HG02973 (cell line): Measurements from ENCODE around the gene PTPN9.
"Not testable (repeated sequence)": the region's sequence is repeated elsewhere in the genome, so short reads cannot be mapped to it uniquely, and the experiment has no call there.

Source experiments
- ATAC-seq: cut with Tn5 transposase; IDR thresholded peaks from one replicate; pipeline ENCODE4 v1.9.1; 2021; ENCODE audit warnings: moderate library complexity; ENCODE audit not compliant: unreplicated experiment

The PTPN9 gene

GRCh38 chr15:75454471-75455378 is 124.4 kb downstream of the PTPN9 start:
- no peak for ATAC-seq

- peak; percentile 32 for ATAC-seq
Measured at GRCh38 chr15:75453703-75454470, 125.2 kb downstream of the PTPN9 start.

GRCh38 chr15:75452865-75453702 is 126.0 kb downstream of the PTPN9 start:
- ATAC-seq, result no peak

GRCh38 chr15:75452364-75452864 is 126.7 kb downstream of the PTPN9 start:
- ATAC-seq, result no peak

GRCh38 chr15:75451674-75452363 is 127.3 kb downstream of the PTPN9 start, which contains the start of gene SIN3A:
TSS of gene SIN3A (minus strand) at chr15:75451690. CDS start at chr15:75430375, 21,315 bp downstream.
- ATAC-seq, result peak; percentile 39

GRCh38 chr15:75451202-75451673 is 127.9 kb downstream of the PTPN9 start:
- no peak for ATAC-seq

GRCh38 chr15:75450307-75451201 is 128.6 kb downstream of the PTPN9 start:
- ATAC-seq, result peak; percentile 26

GRCh38 chr15:75449585-75450306 is 129.4 kb downstream of the PTPN9 start:
- ATAC-seq, result no peak

- not testable (repeated sequence) for ATAC-seq
Measured at GRCh38 chr15:75448171-75448570, 130.9 kb downstream of the PTPN9 start.

GRCh38 chr15:75446151-75446550 is 133.0 kb downstream of the PTPN9 start:
- ATAC-seq, result no peak

- not testable (repeated sequence) for ATAC-seq
Measured at GRCh38 chr15:75445324-75445723, 133.8 kb downstream of the PTPN9 start.

GRCh38 chr15:75443972-75444453 is 135.1 kb downstream of the PTPN9 start:
- not testable (repeated sequence) for ATAC-seq

- ATAC-seq, result no peak
Measured at GRCh38 chr15:75437721-75438120, 141.4 kb downstream of the PTPN9 start.

- no peak for ATAC-seq
Measured at GRCh38 chr15:75436881-75437280, 142.2 kb downstream of the PTPN9 start.

GRCh38 chr15:75431682-75432081 is 147.4 kb downstream of the PTPN9 start:
- ATAC-seq, result no peak

- no peak for ATAC-seq
Measured at GRCh38 chr15:75431270-75431669, 147.8 kb downstream of the PTPN9 start.

GRCh38 chr15:75430259-75430658 is 148.9 kb downstream of the PTPN9 start:
- no peak for ATAC-seq

- no peak for ATAC-seq
Measured at GRCh38 chr15:75428152-75428551, 151.0 kb downstream of the PTPN9 start.
